Activated T-cell treated with anti-CD3 and anti-CD28 coated beads, Interleukin-2, amount 50 U/mL, for 4 hours (primary cell): Measurements from ENCODE around the gene BCAP31. TPM values are rescaled to one million over a fixed set of nuclear protein-coding genes. Genes with fewer than 3 reads are reported as not detected.
"Not testable (repeated sequence)": the region's sequence is repeated elsewhere in the genome, so short reads cannot be mapped to it uniquely, and the experiment has no call there.

Source experiments
- ATAC-seq, 2 donors: fragments of 200-7000 bp; cut with Tn5 transposase; one replicate each; pipeline ENCODE4 v1.10.0; 2021
- DNase-seq: peaks from one replicate; pipeline ENCODE4 v3.0.0-alpha.2; 2020
- H3K27me3 Mint-ChIP-seq: one replicate; pipeline ENCODE4 v1.8.0; 2021; ENCODE audit warnings: low read depth, mixed read lengths
- H3K36me3 Mint-ChIP-seq: one replicate; pipeline ENCODE4 v1.8.0; 2022; ENCODE audit warnings: mixed read lengths; ENCODE audit not compliant: insufficient read depth
- H3K4me1 Mint-ChIP-seq: one replicate; pipeline ENCODE4 v1.8.0; 2021; ENCODE audit warnings: low read depth, mixed read lengths
- H3K4me3 Mint-ChIP-seq: one replicate; pipeline ENCODE4 v1.8.0; 2021; ENCODE audit warnings: mild to moderate bottlenecking, moderate library complexity, mixed read lengths
- H3K9me3 Mint-ChIP-seq: one replicate; pipeline ENCODE4 v1.8.0; 2021; ENCODE audit warnings: mixed read lengths
- total RNA-seq, 3 donors: library from RNA; stranded (reverse); gene quantifications; one replicate each; pipeline ENCODE4 v1.2.1, GENCODE V29; 2021

BCAP31 gene
- total RNA-seq, 3 donors from 2014 or later: 134 to 176 (median 151) TPM

- H3K36me3 Mint-ChIP-seq: no peaks in the 10 kb centered on the region
- ATAC-seq: no peak
- H3K27me3 Mint-ChIP-seq: no peaks in the 10 kb centered on the region
- no peak overlapping the region for H3K4me3 Mint-ChIP-seq
- H3K9me3 Mint-ChIP-seq: no peaks in the 10 kb centered on the region
- H3K4me1 Mint-ChIP-seq: peaks cover 7% of the 10 kb centered on the region
- peak; percentile 4 for DNase-seq
These were observed 41.2 kb upstream of the BCAP31 start for GRCh38 chrX:153765138-153766079.

- ATAC-seq (no peak), DNase-seq (peak; percentile 3)
- Mint-ChIP-seq H3K9me3 (no peaks in the 10 kb centered on the region), H3K36me3 (no peaks in the 10 kb centered on the region), H3K4me1 (peaks cover 7% of the 10 kb centered on the region), H3K4me3 (no peak overlapping the region), H3K27me3 (no peaks in the 10 kb centered on the region)
These were observed 40.6 kb upstream of the BCAP31 start for GRCh38 chrX:153764786-153765137.

GRCh38 chrX:153763989-153764755 lies 40.0 kb upstream of the BCAP31 start, which contains the start of gene PLXNB3:
TSS of gene PLXNB3 (plus strand) at chrX:153764249. CDS start at chrX:153765536, 1,287 bp downstream.
- Mint-ChIP-seq H3K4me3 (no peak within 1 kb of the TSS), H3K9me3 (no peaks in the 10 kb centered on the region), H3K4me1 (peaks cover 7% of the 10 kb centered on the region), H3K27me3 (no peaks in the 10 kb centered on the region), H3K36me3 (no peaks in the 10 kb centered on the region)
- ATAC-seq: peak; percentile 79 to 81
- peak; percentile 78 for DNase-seq

DNA sequence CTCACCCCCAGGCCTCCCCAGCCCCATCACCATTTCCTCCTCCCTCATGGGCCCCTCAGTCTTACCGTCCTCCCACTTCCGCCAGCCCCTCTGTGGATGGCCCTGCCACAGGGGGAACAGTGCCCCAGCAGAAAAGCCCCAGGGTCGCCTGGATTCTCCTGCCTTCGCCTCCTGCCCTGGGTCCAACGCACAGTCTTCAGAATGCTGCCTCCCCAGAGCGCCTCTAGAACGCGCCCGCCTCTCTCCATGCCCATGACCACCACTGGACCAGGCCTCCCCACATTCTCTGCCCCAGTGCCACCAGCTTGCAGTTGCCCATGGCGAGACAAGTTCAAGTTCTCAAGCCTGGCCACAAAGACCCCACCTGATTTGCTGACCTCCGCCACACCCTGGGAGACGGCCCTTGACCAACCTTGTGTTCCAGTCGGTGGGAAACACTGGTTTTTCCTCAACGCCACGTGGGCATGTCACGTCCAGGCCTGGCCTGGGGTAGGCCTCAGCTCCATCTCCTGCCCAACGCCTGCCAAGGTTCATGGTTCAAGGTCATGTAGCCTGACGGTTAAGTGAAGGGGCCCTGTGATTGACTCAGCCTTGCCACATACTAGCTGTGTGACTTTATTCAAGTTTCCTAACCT lies 39.2 kb upstream of the BCAP31 start:
- DNase-seq (no peak), ATAC-seq (no peak)
- Mint-ChIP-seq H3K27me3 (no peaks in the 10 kb centered on the region), H3K9me3 (no peaks in the 10 kb centered on the region), H3K4me3 (no peak overlapping the region), H3K36me3 (no peaks in the 10 kb centered on the region), H3K4me1 (peaks cover 7% of the 10 kb centered on the region)

DNA sequence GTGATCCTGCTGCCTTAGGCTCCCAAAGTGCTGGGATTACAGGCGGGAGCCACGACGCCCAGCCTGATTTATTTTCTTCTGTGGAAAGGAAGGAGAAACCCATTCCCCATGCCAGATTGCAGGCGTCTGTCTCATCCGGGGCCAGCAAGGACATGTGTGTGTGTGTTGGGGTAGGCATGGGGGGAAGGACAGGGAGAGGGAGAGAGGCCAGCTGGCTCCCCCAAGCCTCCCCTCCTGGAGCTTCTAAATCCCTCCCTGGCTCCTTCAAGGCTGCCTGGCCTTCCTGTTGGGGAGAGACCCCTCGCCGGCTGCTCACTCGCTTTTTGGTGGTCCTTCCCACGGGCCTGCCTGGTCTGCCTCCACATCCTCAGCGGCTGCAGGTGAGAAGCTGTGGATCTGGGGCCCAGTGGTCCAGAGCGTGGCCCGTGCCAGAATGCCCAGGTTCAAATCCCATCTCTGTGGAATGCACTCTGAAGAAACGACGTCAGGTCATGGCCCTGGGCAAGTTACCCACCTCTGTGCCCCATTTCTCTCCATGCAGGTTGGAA lies 38.5 kb upstream of the BCAP31 start:
- Mint-ChIP-seq H3K4me1 (peaks cover 6% of the 10 kb centered on the region), H3K36me3 (no peaks in the 10 kb centered on the region), H3K27me3 (no peaks in the 10 kb centered on the region), H3K4me3 (no peak overlapping the region), H3K9me3 (no peaks in the 10 kb centered on the region)
- DNase-seq (no peak), ATAC-seq (no peak)

GRCh38 chrX:153761863-153762262 lies 37.7 kb upstream of the BCAP31 start:
- Mint-ChIP-seq H3K9me3 (no peaks in the 10 kb centered on the region), H3K27me3 (no peaks in the 10 kb centered on the region), H3K36me3 (no peaks in the 10 kb centered on the region), H3K4me3 (no peak overlapping the region), H3K4me1 (peaks cover 6% of the 10 kb centered on the region)
- ATAC-seq (no peak), DNase-seq (no peak)

GRCh38 chrX:153755136-153755535 lies 30.9 kb upstream of the BCAP31 start:
- ATAC-seq: no peak
- Mint-ChIP-seq H3K27me3 (no peaks in the 10 kb centered on the region), H3K9me3 (no peaks in the 10 kb centered on the region), H3K4me3 (no peak overlapping the region), H3K36me3 (no peaks in the 10 kb centered on the region), H3K4me1 (no peaks in the 10 kb centered on the region)
- DNase-seq: no peak

DNA sequence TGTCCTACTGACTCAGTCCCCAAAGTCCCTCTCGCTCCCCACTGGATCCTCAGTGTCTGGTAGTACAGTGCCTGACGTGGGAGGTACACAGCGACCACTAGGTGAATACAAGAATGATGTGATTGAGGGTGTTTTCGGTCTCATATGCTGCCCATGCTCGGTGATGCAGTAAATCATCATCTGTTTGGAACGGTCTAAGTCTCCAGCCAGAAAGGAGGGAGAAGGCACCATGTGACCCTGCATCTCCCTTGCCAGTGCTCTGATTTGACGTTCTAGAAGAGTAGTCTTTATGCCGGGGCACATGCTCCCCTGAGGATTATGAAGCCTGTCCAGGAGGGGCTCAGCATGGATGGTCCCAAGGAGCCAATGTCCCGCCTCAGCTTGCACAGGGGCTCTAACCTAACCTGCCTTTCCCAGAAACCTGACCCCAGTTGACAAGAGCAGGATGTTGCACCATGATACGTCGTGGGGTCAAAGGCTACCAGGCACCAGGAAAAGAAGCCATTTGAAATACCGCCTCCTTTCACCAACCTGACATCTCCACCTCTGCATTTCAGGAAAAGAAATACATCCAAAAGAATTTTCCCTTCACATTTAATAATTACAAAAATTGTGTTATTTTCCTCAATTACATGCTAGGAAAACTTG lies 26.1 kb upstream of the BCAP31 start:
- H3K4me1 Mint-ChIP-seq: no peaks in the 10 kb centered on the region
- no peak for ATAC-seq
- H3K9me3 Mint-ChIP-seq: no peaks in the 10 kb centered on the region
- no peaks in the 10 kb centered on the region for H3K36me3 Mint-ChIP-seq
- H3K27me3 Mint-ChIP-seq: no peaks in the 10 kb centered on the region
- H3K4me3 Mint-ChIP-seq: no peak overlapping the region
- DNase-seq: no peak

- ATAC-seq, H3K9me3 Mint-ChIP-seq, H3K36me3 Mint-ChIP-seq, H3K27me3 Mint-ChIP-seq, H3K4me3 Mint-ChIP-seq, DNase-seq, H3K4me1 Mint-ChIP-seq: not testable (repeated sequence)
These were observed 24.8 kb upstream of the BCAP31 start for GRCh38 chrX:153749017-153749416.

DNA sequence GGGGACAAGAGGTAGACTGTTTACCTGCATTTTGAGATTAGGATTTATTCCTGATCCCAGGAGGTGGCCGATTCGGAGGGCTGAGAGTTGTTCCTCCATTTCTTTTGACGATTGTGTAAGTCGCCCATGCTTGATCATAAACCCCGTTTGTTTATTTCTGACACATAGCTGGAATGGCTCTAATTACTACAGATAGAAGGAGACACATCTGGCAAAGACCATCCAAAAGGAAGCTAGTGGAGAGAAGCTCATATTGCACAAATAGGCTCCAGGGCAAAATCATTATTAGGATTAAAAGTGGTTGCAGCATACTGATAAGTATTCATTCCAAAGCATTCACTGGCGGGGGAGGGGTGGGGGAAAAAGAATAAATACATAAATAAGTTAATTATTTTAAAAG lies 22.8 kb upstream of the BCAP31 start:
- not testable (repeated sequence) for H3K27me3 Mint-ChIP-seq, DNase-seq, H3K9me3 Mint-ChIP-seq, H3K4me3 Mint-ChIP-seq, ATAC-seq, H3K4me1 Mint-ChIP-seq, H3K36me3 Mint-ChIP-seq

DNA sequence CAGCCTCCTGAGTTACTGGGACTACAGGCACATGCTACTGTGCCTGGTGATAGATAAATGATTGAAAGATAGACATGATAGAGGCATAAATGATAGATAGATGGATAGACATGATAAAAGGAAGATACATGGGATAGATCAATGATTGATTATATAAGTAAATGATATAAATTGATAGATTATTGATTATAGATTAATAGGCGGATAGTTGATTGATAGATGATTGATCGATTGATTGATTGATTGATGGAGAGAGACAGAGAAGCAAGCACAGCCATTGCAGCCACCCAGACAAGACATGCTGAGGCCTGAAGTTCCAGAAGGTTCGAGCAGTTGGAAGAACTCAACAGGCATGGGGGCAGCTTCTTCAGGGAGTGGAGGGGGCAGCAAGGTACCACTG lies 22.2 kb upstream of the BCAP31 start:
- ATAC-seq: no peak

GRCh38 chrX:153745067-153745433 lies 20.9 kb upstream of the BCAP31 start:
- not testable (repeated sequence) for H3K9me3 Mint-ChIP-seq, H3K27me3 Mint-ChIP-seq, ATAC-seq, DNase-seq, H3K36me3 Mint-ChIP-seq, H3K4me3 Mint-ChIP-seq
- H3K4me1 Mint-ChIP-seq: peaks cover 16% of the 10 kb centered on the region

More for the DNA sequence above, 22.2 kb upstream of the BCAP31 start:
- H3K4me1 Mint-ChIP-seq: peaks cover 6% of the 10 kb centered on the region
- H3K4me3 Mint-ChIP-seq: no peak overlapping the region
- H3K9me3 Mint-ChIP-seq: no peaks in the 10 kb centered on the region
- no peak for DNase-seq
- no peaks in the 10 kb centered on the region for H3K36me3 Mint-ChIP-seq
- H3K27me3 Mint-ChIP-seq: peaks cover 3% of the 10 kb centered on the region

- H3K4me1 Mint-ChIP-seq: peaks cover 22% of the 10 kb centered on the region
- H3K4me3 Mint-ChIP-seq: peak overlapping the region; percentile 19
- DNase-seq (no peak), ATAC-seq (no peak)
- peaks cover 3% of the 10 kb centered on the region for H3K27me3 Mint-ChIP-seq
- H3K36me3 Mint-ChIP-seq: no peaks in the 10 kb centered on the region
- H3K9me3 Mint-ChIP-seq: no peaks in the 10 kb centered on the region
These were observed 20.3 kb upstream of the BCAP31 start for GRCh38 chrX:153744210-153745066.
